Measurements from ENCODE around the gene ARSG.
"Not testable (repeated sequence)": the region's sequence is repeated elsewhere in the genome, so short reads cannot be mapped to it uniquely, and the experiment has no call there.

ARSG gene

GRCh38 chr17:68399638-68400403 lies 108.5 kb downstream of the ARSG start:
- no peak for DNase-seq

- no peak for DNase-seq
Observed at GRCh38 chr17:68400404-68400735, 109.1 kb downstream of the ARSG start.

GRCh38 chr17:68401288-68401687 lies 110.0 kb downstream of the ARSG start:
- no peak for DNase-seq

- DNase-seq: no peak
Observed at GRCh38 chr17:68403122-68403521, 111.8 kb downstream of the ARSG start.

- not testable (repeated sequence) for DNase-seq
Observed at GRCh38 chr17:68403837-68404236, 112.5 kb downstream of the ARSG start.

- DNase-seq: not testable (repeated sequence)
Observed at GRCh38 chr17:68407656-68408055, 116.4 kb downstream of the ARSG start.

- DNase-seq: peak; percentile 76
Observed at GRCh38 chr17:68413597-68414560, 122.6 kb downstream of the ARSG start.

GRCh38 chr17:68414901-68415300 lies 123.6 kb downstream of the ARSG start:
- peak; percentile 42 for DNase-seq

- DNase-seq: no peak
Observed at GRCh38 chr17:68417317-68417716, 126.0 kb downstream of the ARSG start.

GRCh38 chr17:68418876-68419275 lies 127.6 kb downstream of the ARSG start:
- no peak for DNase-seq

- DNase-seq: no peak
Observed at GRCh38 chr17:68420065-68420464, 128.8 kb downstream of the ARSG start.

- no peak for DNase-seq
Observed at GRCh38 chr17:68421486-68421885, 130.2 kb downstream of the ARSG start.

- no peak for DNase-seq
Observed at GRCh38 chr17:68422821-68423220, 131.5 kb downstream of the ARSG start.

GRCh38 chr17:68423251-68423650 lies 132.0 kb downstream of the ARSG start:
- DNase-seq: no peak

- DNase-seq: no peak
Observed at GRCh38 chr17:68424203-68424602, 132.9 kb downstream of the ARSG start.

GRCh38 chr17:68424861-68425260 lies 133.6 kb downstream of the ARSG start:
- no peak for DNase-seq

- no peak for DNase-seq
Observed at GRCh38 chr17:68425979-68426378, 134.7 kb downstream of the ARSG start.

- no peak for DNase-seq
Observed at GRCh38 chr17:68427575-68427974, 136.3 kb downstream of the ARSG start.

- DNase-seq: no peak
Observed at GRCh38 chr17:68428498-68429172, 137.3 kb downstream of the ARSG start.

GRCh38 chr17:68429881-68430280 lies 138.6 kb downstream of the ARSG start:
- DNase-seq: no peak

GRCh38 chr17:68431045-68431608 lies 139.8 kb downstream of the ARSG start:
- no peak for DNase-seq

GRCh38 chr17:68431661-68432071 lies 140.4 kb downstream of the ARSG start:
- peak; percentile 62 for DNase-seq

Measured in CD4-positive, alpha-beta T cell treated with Interleukin-17A for 1 hour (primary cell).